Measurements from ENCODE around the gene MAP3K5. TPM values are rescaled to one million over a fixed set of nuclear protein-coding genes. Genes with fewer than 3 reads are reported as not detected.
"Not testable (repeated sequence)": the region's sequence is repeated elsewhere in the genome, so short reads cannot be mapped to it uniquely, and the experiment has no call there.

MAP3K5 gene
- total RNA-seq, 2 experiments from 2014 or later, result 23.4 to 24.0 TPM

DNA sequence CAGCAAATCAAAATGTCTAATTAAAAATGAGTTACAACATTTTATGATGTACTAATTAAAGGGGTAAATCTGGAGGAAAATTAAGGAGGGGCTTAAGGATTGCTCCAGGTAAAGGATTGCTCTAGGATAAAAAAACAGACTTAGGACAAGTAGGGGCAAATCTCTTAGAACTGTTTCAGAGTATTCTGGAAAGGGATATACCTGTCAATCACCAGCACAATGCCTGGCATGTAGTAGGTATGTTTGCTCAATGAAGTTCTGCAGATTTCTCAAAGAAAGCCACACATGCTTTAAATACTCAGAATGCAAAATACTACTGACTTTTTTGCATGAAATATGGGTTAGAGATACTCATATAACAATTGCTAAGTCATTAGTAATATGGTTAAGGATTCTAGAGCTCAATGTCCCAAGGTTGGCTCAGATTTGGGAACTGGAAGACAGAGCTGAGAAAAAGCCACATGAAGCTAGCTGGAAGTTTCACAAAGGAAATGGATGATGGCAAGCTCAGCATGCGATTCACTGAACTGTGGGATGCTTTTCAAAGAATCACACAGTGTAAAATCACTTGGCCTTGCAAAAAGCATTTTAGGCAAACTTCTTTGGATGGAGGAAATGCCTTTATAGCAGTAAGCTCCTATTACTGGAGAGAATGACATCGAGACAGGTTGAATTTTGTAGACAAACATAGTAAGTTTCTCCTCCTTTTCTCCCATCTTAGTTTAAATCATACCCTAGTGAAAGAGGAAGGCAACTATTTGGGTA, 72.8 kb downstream of the MAP3K5 start:
- ChIA-PET CTCF (interaction anchor here (0.7 to 4.0 kb wide), 5 partner anchors 9 to 1367 kb away, joined by 3 to 19 read pairs (median 6); partner anchors contain the start of gene MAP3K5), POLR2A (no interaction called here)
- peak overlapping the region; percentile 68 for H3K27ac Mint-ChIP-seq

DNA sequence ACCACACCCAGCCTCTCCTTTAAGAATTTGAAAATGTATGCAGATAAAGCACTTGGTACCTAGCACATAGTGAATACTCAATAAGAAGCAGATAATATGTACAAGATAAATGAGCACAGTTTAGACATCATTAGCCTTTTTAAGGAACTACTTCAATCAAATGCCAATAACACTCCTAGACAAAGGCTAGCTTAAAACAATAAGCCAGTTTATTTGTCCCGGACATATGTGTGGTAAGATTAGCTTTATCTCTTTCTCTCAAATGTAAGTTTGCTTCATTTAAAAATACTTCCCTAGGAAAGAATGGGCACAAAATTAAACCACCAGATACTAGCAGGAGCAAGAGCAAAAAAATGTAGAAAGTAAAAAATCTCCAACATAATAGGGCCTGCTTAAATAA, 73.8 kb downstream of the MAP3K5 start:
- H3K4me3 Mint-ChIP-seq, result no peak overlapping the region
- no peak for DNase-seq
- H3K9me3 Mint-ChIP-seq, result peaks cover 3% of the 10 kb centered on the region
- no peaks in the 10 kb centered on the region for H3K27me3 Mint-ChIP-seq
- peaks cover 43% of the 10 kb centered on the region for H3K36me3 Mint-ChIP-seq (ENCODE audit: low read depth)
- no peak overlapping the region for H3K27ac Mint-ChIP-seq
- H3K4me1 Mint-ChIP-seq, result peaks cover 43% of the 10 kb centered on the region
- ChIA-PET POLR2A (no interaction called here), CTCF (interaction anchor here (1.1 to 3.0 kb wide), 3 partner anchors 10 to 74 kb away, joined by 3 to 8 read pairs (median 6); partner anchors contain the start of gene MAP3K5)

More for the DNA sequence above, 72.8 kb downstream of the MAP3K5 start:
- peaks cover 38% of the 10 kb centered on the region for H3K36me3 Mint-ChIP-seq (ENCODE audit: low read depth)
- H3K9me3 Mint-ChIP-seq, result no peaks in the 10 kb centered on the region
- no peaks in the 10 kb centered on the region for H3K27me3 Mint-ChIP-seq
- DNase-seq, result no peak
- no peak overlapping the region for H3K4me3 Mint-ChIP-seq
- H3K4me1 Mint-ChIP-seq, result peaks cover 50% of the 10 kb centered on the region

GRCh38 chr6:136717716-136717990, 74.6 kb downstream of the MAP3K5 start:
- Mint-ChIP-seq H3K27ac (no peak overlapping the region), H3K27me3 (no peaks in the 10 kb centered on the region), H3K4me3 (no peak overlapping the region), H3K9me3 (peaks cover 6% of the 10 kb centered on the region), H3K4me1 (peaks cover 42% of the 10 kb centered on the region), H3K36me3 (ENCODE audit: low read depth) (peaks cover 51% of the 10 kb centered on the region)
- ChIA-PET POLR2A (no interaction called here), CTCF (interaction anchor here (1.1 to 3.0 kb wide), 2 partner anchors 73 to 75 kb away, joined by 3 to 8 read pairs; partner anchors contain the start of gene MAP3K5)
- no peak for DNase-seq

GRCh38 chr6:136716917-136717715, 75.2 kb downstream of the MAP3K5 start:
- CTCF ChIA-PET, result interaction anchor here (1.1 kb wide), 1 partner anchor 77 kb away, joined by 3 read pairs; no protein-coding TSS in a partner anchor
- H3K27ac Mint-ChIP-seq, result no peak overlapping the region
- POLR2A ChIA-PET, result no interaction called here
- DNase-seq, result no peak
- peaks cover 42% of the 10 kb centered on the region for H3K4me1 Mint-ChIP-seq
- H3K9me3 Mint-ChIP-seq, result peaks cover 6% of the 10 kb centered on the region
- peaks cover 49% of the 10 kb centered on the region for H3K36me3 Mint-ChIP-seq (ENCODE audit: low read depth)
- no peak overlapping the region for H3K4me3 Mint-ChIP-seq
- no peaks in the 10 kb centered on the region for H3K27me3 Mint-ChIP-seq

DNA sequence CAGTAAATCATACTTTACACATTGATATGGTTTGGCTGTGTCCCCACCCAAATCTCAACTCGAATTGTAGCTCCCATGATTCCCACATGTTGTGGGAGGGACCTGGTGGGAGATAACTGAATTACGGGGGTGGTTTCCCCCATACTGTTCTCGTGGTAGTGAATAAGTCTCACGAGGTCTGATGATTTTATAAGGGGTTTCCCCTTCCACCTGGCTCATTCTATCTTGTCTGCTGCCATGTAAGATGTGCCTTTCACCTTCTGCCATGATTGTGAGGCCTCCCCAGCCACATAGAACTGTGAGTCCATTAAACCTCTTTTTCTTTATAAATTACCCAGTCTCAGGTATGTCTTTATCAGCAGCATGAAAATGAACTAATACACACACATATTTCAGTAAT, 79.6 kb downstream of the MAP3K5 start:
- H3K27ac Mint-ChIP-seq, H3K27me3 Mint-ChIP-seq, H3K4me3 Mint-ChIP-seq, DNase-seq, H3K9me3 Mint-ChIP-seq, POLR2A ChIA-PET, H3K4me1 Mint-ChIP-seq: not testable (repeated sequence)
- H3K36me3 Mint-ChIP-seq (ENCODE audit: low read depth), result peaks cover 44% of the 10 kb centered on the region
- CTCF ChIA-PET, result interaction anchor here (2.5 kb wide), 1 partner anchor 80 kb away, joined by 9 read pairs; the partner anchor contains the start of gene MAP3K5

GRCh38 chr6:136711644-136712043, 80.6 kb downstream of the MAP3K5 start:
- Mint-ChIP-seq H3K9me3 (peaks cover 6% of the 10 kb centered on the region), H3K27me3 (no peaks in the 10 kb centered on the region), H3K36me3 (ENCODE audit: low read depth) (peaks cover 43% of the 10 kb centered on the region), H3K4me3 (no peak overlapping the region), H3K27ac (no peak overlapping the region), H3K4me1 (peaks cover 5% of the 10 kb centered on the region)
- no peak for DNase-seq
- ChIA-PET CTCF (interaction anchor here (0.7 to 2.5 kb wide), 3 partner anchors 11 to 81 kb away, joined by 3 to 9 read pairs (median 7); partner anchors contain the start of gene MAP3K5), POLR2A (no interaction called here)

DNA sequence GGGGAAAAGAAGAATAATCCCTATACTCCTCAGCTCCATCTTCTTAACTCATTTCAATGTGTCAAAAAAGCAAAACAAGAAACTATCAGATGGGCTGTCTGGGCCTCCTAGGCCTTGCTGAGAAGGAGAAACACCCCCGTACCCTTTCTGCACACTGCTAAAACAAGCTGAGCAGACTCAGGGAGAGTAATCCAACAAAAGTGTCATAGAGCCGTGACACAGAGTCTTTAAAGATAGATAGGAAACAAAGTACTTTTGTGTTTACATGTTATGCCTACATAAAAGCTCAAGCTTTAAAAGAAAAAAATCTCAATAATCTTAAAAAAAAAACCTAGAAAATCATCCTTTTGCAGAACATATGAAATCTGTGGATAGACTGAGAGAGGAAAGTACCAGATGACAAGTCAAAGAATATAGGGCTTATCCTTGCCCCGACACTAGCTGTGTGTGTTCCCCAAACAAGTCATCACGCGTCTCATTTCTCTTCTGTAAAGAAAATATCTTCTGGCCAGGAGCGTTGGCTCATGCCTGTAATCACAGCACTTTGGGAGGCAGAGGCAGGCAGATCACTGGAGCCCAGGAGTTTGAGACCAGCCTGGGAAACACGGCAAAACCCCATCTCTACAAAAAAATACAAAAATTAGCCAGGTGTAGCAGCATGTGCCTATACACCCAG, 81.3 kb downstream of the MAP3K5 start:
- CTCF ChIA-PET, result interaction anchor here (0.6 to 2.5 kb wide), 7 partner anchors 8 to 161 kb away, joined by 3 to 9 read pairs (median 3); partner anchors contain the start of genes MAP3K5 and MAP7
- DNase-seq, result no peak
- POLR2A ChIA-PET, result no interaction called here
- Mint-ChIP-seq H3K27ac (no peak overlapping the region), H3K4me3 (no peak overlapping the region), H3K9me3 (peaks cover 6% of the 10 kb centered on the region), H3K27me3 (no peaks in the 10 kb centered on the region), H3K4me1 (no peaks in the 10 kb centered on the region), H3K36me3 (ENCODE audit: low read depth) (peaks cover 37% of the 10 kb centered on the region)

- Mint-ChIP-seq H3K9me3 (peaks cover 6% of the 10 kb centered on the region), H3K4me3 (no peak overlapping the region), H3K27ac (no peak overlapping the region), H3K27me3 (no peaks in the 10 kb centered on the region), H3K4me1 (no peaks in the 10 kb centered on the region), H3K36me3 (ENCODE audit: low read depth) (peaks cover 30% of the 10 kb centered on the region)
- ChIA-PET CTCF (interaction anchor here (1.3 to 1.5 kb wide), 3 partner anchors 10 to 20 kb away, joined by 3 to 4 read pairs (median 3); no protein-coding TSS in a partner anchor), POLR2A (no interaction called here)
- no peak for DNase-seq
Observed at GRCh38 chr6:136709429-136709828, 82.8 kb downstream of the MAP3K5 start.

- Mint-ChIP-seq H3K27me3 (no peaks in the 10 kb centered on the region), H3K27ac (no peak overlapping the region), H3K4me1 (peaks cover 7% of the 10 kb centered on the region), H3K9me3 (no peaks in the 10 kb centered on the region), H3K4me3 (no peak overlapping the region), H3K36me3 (ENCODE audit: low read depth) (peaks cover 25% of the 10 kb centered on the region)
- ChIA-PET CTCF (interaction anchor here (0.6 to 1.7 kb wide), 2 partner anchors 17 to 514 kb away, joined by 3 to 5 read pairs; no protein-coding TSS in a partner anchor), POLR2A (no interaction called here)
- no peak for DNase-seq
Observed at GRCh38 chr6:136706430-136706829, 85.8 kb downstream of the MAP3K5 start.

- H3K4me3 Mint-ChIP-seq, result no peak overlapping the region
- peaks cover 33% of the 10 kb centered on the region for H3K4me1 Mint-ChIP-seq
- CTCF ChIA-PET, result interaction anchor here (0.6 kb wide), 1 partner anchor 99 kb away, joined by 3 read pairs; no protein-coding TSS in a partner anchor
- no peaks in the 10 kb centered on the region for H3K27me3 Mint-ChIP-seq
- no peak for DNase-seq
- H3K36me3 Mint-ChIP-seq (ENCODE audit: low read depth), result peaks cover 25% of the 10 kb centered on the region
- POLR2A ChIA-PET, result no interaction called here
- H3K27ac Mint-ChIP-seq, result no peak overlapping the region
- H3K9me3 Mint-ChIP-seq, result no peaks in the 10 kb centered on the region
Observed at GRCh38 chr6:136703331-136703865, 88.9 kb downstream of the MAP3K5 start.

- H3K27me3 Mint-ChIP-seq, result no peaks in the 10 kb centered on the region
Observed at GRCh38 chr6:136701045-136701444, 91.2 kb downstream of the MAP3K5 start.

GRCh38 chr6:136699358-136699757, 92.9 kb downstream of the MAP3K5 start:
- ChIA-PET POLR2A (no interaction called here), CTCF (interaction anchor here (1.8 kb wide), 1 partner anchor 93 kb away, joined by 4 read pairs; the partner anchor contains the start of gene MAP3K5)
- DNase-seq, result no peak
- Mint-ChIP-seq H3K27ac (no peak overlapping the region), H3K9me3 (no peaks in the 10 kb centered on the region), H3K27me3 (no peaks in the 10 kb centered on the region), H3K36me3 (ENCODE audit: low read depth) (peaks cover 48% of the 10 kb centered on the region), H3K4me3 (no peak overlapping the region), H3K4me1 (peaks cover 33% of the 10 kb centered on the region)

More at GRCh38 chr6:136701045-136701444, 91.2 kb downstream of the MAP3K5 start:
- Mint-ChIP-seq H3K4me3 (no peak overlapping the region), H3K4me1 (peaks cover 33% of the 10 kb centered on the region), H3K9me3 (no peaks in the 10 kb centered on the region), H3K36me3 (ENCODE audit: low read depth) (peaks cover 37% of the 10 kb centered on the region), H3K27ac (no peak overlapping the region)
- DNase-seq, result no peak
- POLR2A ChIA-PET, result no interaction called here
- CTCF ChIA-PET, result interaction anchor here (2.0 kb wide), 1 partner anchor 11 kb away, joined by 7 read pairs; no protein-coding TSS in a partner anchor

Data from activated CD4-positive, alpha-beta T cell treated with anti-CD3 and anti-CD28 coated beads, Interleukin-2, amount 10 ng/mL, durations not matched to agents 7 days and 5 days (primary cell).